DOHH2 (cell line): ENCODE data around the gene DCAF8.

Experiments used
- CTCF ChIP-seq: fragments of 200-600 bp; sonication (generic); IDR thresholded peaks from one replicate; pipeline ENCODE4 v1.5.1; 2014; ENCODE audit warnings: antibody characterized with exemption, mild to moderate bottlenecking, low read depth, low read length; ENCODE audit not compliant: poor library complexity, severe bottlenecking
- EZH2phosphoT487 ChIP-seq: fragments of 200-600 bp; sonication (generic); IDR thresholded peaks from 2 replicates; pipeline ENCODE4 v1.6.1; 2017; ENCODE audit warnings: borderline replicate concordance, mild to moderate bottlenecking, antibody characterized with exemption, low read length, moderate library complexity, mixed read lengths

DNA sequence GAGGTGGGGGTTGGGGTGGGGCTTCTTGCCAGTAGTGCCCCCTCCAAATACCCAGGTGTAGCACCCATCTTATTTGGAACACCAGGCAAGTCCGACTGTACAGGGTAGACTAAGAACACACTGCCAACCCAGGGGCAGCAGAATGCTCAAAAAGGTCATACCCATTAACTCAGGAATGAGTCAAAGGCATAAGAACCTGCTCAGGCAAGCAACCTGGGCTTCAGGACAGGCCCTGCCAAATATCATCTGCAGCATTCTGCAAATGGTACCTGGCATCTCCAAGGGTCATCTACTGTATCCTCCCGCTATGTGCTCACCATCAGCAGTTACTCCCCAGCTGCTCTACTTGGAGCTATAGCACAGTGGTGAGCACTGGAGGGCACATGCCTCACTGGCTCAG is 37.7 kb downstream of the DCAF8 start:
- TF ChIP-seq EZH2phosphoT487: no peak
- TF ChIP-seq CTCF: no peak
